K562 (cell line): ENCODE data around the gene USP20. TPM values are rescaled to one million over a fixed set of nuclear protein-coding genes. Genes with fewer than 3 reads are reported as not detected.
A peak's percentile ranks its signal among the peaks of the same experiment; 100 is the strongest.

Experiments used
- ARID4B ChIP-seq: sonication (generic); formaldehyde crosslinking; IDR thresholded peaks from 2 replicates; pipeline ENCODE4 v1.8.0; 2022; ENCODE audit warnings: mild to moderate bottlenecking, missing genetic modification reagents
- ATF7 ChIP-seq: fragments of 450-650 bp; IDR thresholded peaks from 2 replicates; pipeline ENCODE4 v1.7.1; 2014; ENCODE audit warnings: mild to moderate bottlenecking, moderate library complexity
- FOXK1 ChIP-seq: sonication (generic); formaldehyde crosslinking; IDR thresholded peaks from 2 replicates; pipeline ENCODE4 v1.8.0; 2022; ENCODE audit warnings: missing genetic modification reagents, mild to moderate bottlenecking, borderline replicate concordance
- GATAD2B ChIP-seq: fragments of 450-650 bp; IDR thresholded peaks from 2 replicates; pipeline ENCODE4 v1.6.1; 2017; ENCODE audit warnings: mild to moderate bottlenecking, borderline replicate concordance
- GTF2F1 ChIP-seq: IDR thresholded peaks from 2 replicates; pipeline ENCODE4 v1.6.1; 2011; ENCODE audit warnings: low read depth, low read length, improper control_type of control experiment
- HDGF ChIP-seq: fragments of 450-650 bp; IDR thresholded peaks from 2 replicates; pipeline ENCODE4 v1.6.1; 2016
- HNRNPL ChIP-seq: fragments of 200-400 bp; formaldehyde crosslinking; IDR thresholded peaks from 2 replicates; pipeline ENCODE4 v1.6.1; 2017; ENCODE audit warnings: low read depth, mild to moderate bottlenecking, low read length
- PHB ChIP-seq: fragments of 250-450 bp; sonication (Bioruptor Pico); IDR thresholded peaks from 2 replicates; pipeline ENCODE4 v1.5.0; 2021
- PHB2 ChIP-seq: fragments of 450-650 bp; IDR thresholded peaks from 2 replicates; pipeline ENCODE4 v1.6.1; 2017; ENCODE audit warnings: low read depth
- POLR2AphosphoS2 ChIP-seq: IDR thresholded peaks from 2 replicates; pipeline ENCODE4 v1.6.1; 2012; ENCODE audit warnings: low read length, improper control_type of control experiment
- POLR3G ChIP-seq: IDR thresholded peaks from 2 replicates; pipeline ENCODE4 v1.6.1; 2011; ENCODE audit not compliant: insufficient read length, insufficient replicate concordance; ENCODE audit errors: extremely low read depth
- PRPF4 ChIP-seq: fragments of 200-400 bp; formaldehyde crosslinking; IDR thresholded peaks from one replicate; pipeline ENCODE4 v1.6.1; 2017; ENCODE audit warnings: low read length, low read depth, mild to moderate bottlenecking; ENCODE audit not compliant: insufficient read depth, poor library complexity, severe bottlenecking
- RB1 ChIP-seq: fragments of 450-650 bp; IDR thresholded peaks from 2 replicates; pipeline ENCODE4 v1.6.1; 2017; ENCODE audit warnings: low read depth, mild to moderate bottlenecking
- TEAD1 ChIP-seq, 2 experiments: fragments of 450-650 bp in 1 of 2; sonication (generic) in 1 of 2; formaldehyde crosslinking; IDR thresholded peaks; 2 replicates each; pipeline versions ENCODE4 v1.4.0 to v1.8.0; 2020 to 2022; ENCODE audit warnings: mild to moderate bottlenecking in 2 of 2, missing genetic modification reagents in 1 of 2
- TGIF2 ChIP-seq: sonication (generic); formaldehyde crosslinking; IDR thresholded peaks from 2 replicates; pipeline ENCODE4 v1.8.1; 2022; ENCODE audit warnings: mild to moderate bottlenecking, missing genetic modification reagents, moderate library complexity
- THRA ChIP-seq: fragments of 450-650 bp; IDR thresholded peaks from 2 replicates; pipeline ENCODE4 v1.6.1; 2017; ENCODE audit warnings: mild to moderate bottlenecking, moderate library complexity
- ZBTB12 ChIP-seq: fragments of 250-450 bp; sonication (Bioruptor Pico); IDR thresholded peaks from 2 replicates; pipeline ENCODE4 v1.4.0; 2020
- ZKSCAN8 ChIP-seq: fragments of 200-800 bp; sonication (Bioruptor generic); IDR thresholded peaks from 2 replicates; pipeline ENCODE4 v1.6.1; 2016; ENCODE audit warnings: missing genetic modification characterization, missing compliant biosample characterization
- ZNF398 ChIP-seq: fragments of 250-450 bp; sonication (Bioruptor Pico); IDR thresholded peaks from 2 replicates; pipeline ENCODE4 v1.8.0; 2021; ENCODE audit warnings: moderate library complexity, mild to moderate bottlenecking, inconsistent platforms
- polyA plus RNA-seq, 8 experiments: library from polyadenylated mRNA; depleted of rRNA in 4 of 8; stranded (reverse) in 5 of 8; unstranded in 3 of 8; fragments of >200 nt; fragmentation: Nextera tagmentation in 2 of 8; fragmentation: Illumina TruSeq in 1 of 8; extraction: Ambion mirVana in 2 of 8; extraction: Trizol in 1 of 8; gene quantifications; 2 replicates each; pipeline versions ENCODE4 v1.2.1 to v1.2.3, GENCODE V29; 2011 to 2014; ENCODE audit warnings: inconsistent platforms in 1 of 8, missing spikeins in 1 of 8
- total RNA-seq, 7 experiments: library from RNA; depleted of rRNA in 6 of 7; stranded (reverse); fragments of >200 nt in 6 of 7; fragmentation: Illumina TruSeq in 2 of 7; extraction: Trizol in 2 of 7; gene quantifications; 2 replicates each; pipeline versions ENCODE4 v1.2.1 to v1.2.3, GENCODE V29; 2011 to 2021; ENCODE audit warnings: low replicate concordance in 1 of 7

Gene USP20
- total and polyA plus RNA-seq, 9 of the 15 experiments (the other 6 are each of a cell fraction or from before 2014, with no cell fraction given): 1.9 to 136 (median 49.1) TPM

- TF ChIP-seq TGIF2 (CRISPR knock-in tag) (peak; percentile 71; the same call in 1 of the 2 replicates), HNRNPL (peak; percentile 69; the same call in 1 of the 2 replicates), FOXK1 (CRISPR knock-in tag) (peak; percentile 99), ARID4B (CRISPR knock-in tag) (peak; percentile 99), GTF2F1 (no peak), ZBTB12 (no peak), POLR3G (no peak), ATF7 (peak; percentile 91), ZNF398 (CRISPR knock-in tag) (no peak), TEAD1 (CRISPR knock-in tag; IDR thresholded peaks at IDR 0.05) (peak; percentile 55 to 67; a peak in 2 of 4 replicates), HDGF (no peak), RB1 (peak; percentile 92), POLR2AphosphoS2 (no peak), PRPF4 (no peak), THRA (no peak), GATAD2B (no peak), PHB2 (no peak), ZKSCAN8 (CRISPR knock-in tag) (no peak; the same call in 1 of the 2 replicates), PHB (CRISPR knock-in tag) (no peak)
Observed at GRCh38 chr9:129823935-129824601, 11.2 kb upstream of the USP20 start, which contains the start of gene TOR1A (continued).
